MM.1S (cell line): ENCODE results near the gene PPM1H.

Experiments used
- DNase-seq: peaks from one replicate; pipeline ENCODE4 v3.0.0-alpha.2; 2015
- H2AFZ ChIP-seq: fragments of 300-600 bp; sonication (generic); 2 replicates; pipeline ENCODE4 v1.6.0; 2016; ENCODE audit warnings: antibody characterized with exemption, low read length
- H3F3A ChIP-seq: fragments of 300-600 bp; sonication (generic); 2 replicates; pipeline ENCODE4 v1.6.1; 2016; ENCODE audit warnings: mild to moderate bottlenecking, antibody characterized with exemption, low read length, moderate library complexity, mixed read lengths; ENCODE audit not compliant: insufficient read depth
- H3K27ac ChIP-seq: fragments of 300-600 bp; sonication (generic); 2 replicates; pipeline ENCODE4 v1.5.1; 2016; ENCODE audit warnings: mild to moderate bottlenecking, low read length
- H3K27me3 ChIP-seq: fragments of 300-600 bp; sonication (generic); replicated peaks from 2 replicates; pipeline ENCODE4 v1.6.0; 2016; ENCODE audit warnings: low read length; ENCODE audit not compliant: insufficient read depth
- H3K36me3 ChIP-seq: fragments of 300-600 bp; sonication (generic); replicated peaks from 2 replicates; pipeline ENCODE4 v1.6.1; 2016; ENCODE audit warnings: mild to moderate bottlenecking, low read length, mixed read lengths; ENCODE audit not compliant: insufficient read depth
- H3K4me1 ChIP-seq: fragments of 300-600 bp; sonication (generic); 2 replicates; pipeline ENCODE4 v1.6.1; 2016; ENCODE audit warnings: low read length, mixed read lengths
- H3K4me2 ChIP-seq: fragments of 300-600 bp; sonication (generic); 2 replicates; pipeline ENCODE4 v1.6.0; 2016; ENCODE audit warnings: low read depth, low read length
- H3K4me3 ChIP-seq: fragments of 300-600 bp; sonication (generic); 2 replicates; pipeline ENCODE4 v1.5.1; 2016; ENCODE audit warnings: low read length, mixed read lengths
- H3K79me2 ChIP-seq: fragments of 300-600 bp; sonication (generic); 2 replicates; pipeline ENCODE4 v1.6.1; 2016; ENCODE audit warnings: mixed run types, low read length, mixed read lengths
- H3K9ac ChIP-seq: fragments of 300-600 bp; sonication (generic); 2 replicates; pipeline ENCODE4 v1.6.1; 2016; ENCODE audit warnings: low read length, mixed read lengths
- H3K9me2 ChIP-seq: fragments of 300-600 bp; sonication (generic); replicated peaks from 2 replicates; pipeline ENCODE4 v1.6.1; 2016; ENCODE audit warnings: mild to moderate bottlenecking, low read length, mixed read lengths; ENCODE audit not compliant: insufficient read depth
- H3K9me3 ChIP-seq: fragments of 300-600 bp; sonication (generic); replicated peaks from 2 replicates; pipeline ENCODE4 v1.6.1; 2016; ENCODE audit warnings: mild to moderate bottlenecking, low read length, mixed read lengths; ENCODE audit not compliant: insufficient read depth
- H4K20me1 ChIP-seq: fragments of 300-600 bp; sonication (generic); 2 replicates; pipeline ENCODE4 v1.6.1; 2016; ENCODE audit warnings: mild to moderate bottlenecking, low read length, moderate library complexity, mixed read lengths; ENCODE audit not compliant: insufficient read depth
- EZH2 ChIP-seq: fragments of 300-600 bp; sonication (generic); optimal IDR thresholded peaks from 2 replicates; pipeline ENCODE3; 2017; ENCODE audit warnings: low read depth, mild to moderate bottlenecking, antibody characterized with exemption, low read length, mixed read lengths
- EZH2phosphoT487 ChIP-seq: fragments of 300-600 bp; sonication (generic); IDR thresholded peaks from 2 replicates; pipeline ENCODE4 v1.6.1; 2018; ENCODE audit warnings: antibody characterized with exemption, low read length
- TF ChIP-seq, protein P1 (sequence below): fragments of 300-600 bp; sonication (generic); IDR thresholded peaks from 2 replicates; pipeline ENCODE4 v1.5.1; 2016; ENCODE audit warnings: antibody characterized with exemption, low read length, mixed read lengths

The PPM1H gene

DNA sequence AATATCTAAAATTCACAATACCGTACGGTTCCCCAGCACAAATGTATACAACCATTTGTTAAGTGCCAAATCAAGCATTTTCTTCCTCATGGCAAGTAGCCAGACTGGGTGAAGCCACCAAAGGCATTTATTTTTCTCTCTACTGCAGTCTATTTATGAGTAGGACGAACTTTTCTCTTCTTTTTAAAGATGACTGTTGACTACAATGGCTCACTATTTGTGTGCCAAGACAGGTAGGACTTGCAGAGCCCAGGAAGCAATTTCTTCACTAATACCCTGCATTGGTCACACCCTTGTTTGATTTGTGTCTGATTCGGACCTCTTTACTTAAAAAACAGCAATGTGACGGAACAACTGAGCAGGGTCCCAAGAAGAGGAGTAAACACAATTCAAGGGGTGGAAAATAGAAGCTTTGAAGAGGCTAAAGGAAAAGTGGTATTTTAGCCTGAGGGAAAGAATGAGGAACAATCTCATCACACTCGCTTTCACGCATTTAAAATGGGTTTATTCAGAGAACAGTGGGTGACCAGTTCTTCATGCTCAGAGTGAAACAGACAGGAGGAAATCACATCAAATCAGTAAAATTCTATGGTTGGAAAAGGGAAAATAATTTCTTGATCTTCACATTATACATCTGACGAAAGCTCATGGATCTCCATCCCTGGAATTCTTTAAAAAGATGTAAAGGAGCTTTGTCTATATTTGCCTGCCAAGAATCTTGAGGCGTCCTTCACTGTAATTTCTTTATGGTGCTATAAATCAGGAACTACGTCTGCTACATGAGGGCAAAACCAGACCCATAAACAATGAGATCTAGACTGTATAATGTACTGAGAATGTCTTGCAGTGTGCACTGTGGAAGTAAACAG lies 183.8 kb downstream of the PPM1H start:
- no peak overlapping the region for H3K4me2 ChIP-seq
- no peaks in the 10 kb centered on the region for H3F3A ChIP-seq
- H3K79me2 ChIP-seq: no peaks in the 10 kb centered on the region
- H3K36me3 ChIP-seq: no peaks in the 10 kb centered on the region
- TF ChIP-seq EZH2 (no peak), EZH2phosphoT487 (no peak)
- TF ChIP-seq, protein P1, sequence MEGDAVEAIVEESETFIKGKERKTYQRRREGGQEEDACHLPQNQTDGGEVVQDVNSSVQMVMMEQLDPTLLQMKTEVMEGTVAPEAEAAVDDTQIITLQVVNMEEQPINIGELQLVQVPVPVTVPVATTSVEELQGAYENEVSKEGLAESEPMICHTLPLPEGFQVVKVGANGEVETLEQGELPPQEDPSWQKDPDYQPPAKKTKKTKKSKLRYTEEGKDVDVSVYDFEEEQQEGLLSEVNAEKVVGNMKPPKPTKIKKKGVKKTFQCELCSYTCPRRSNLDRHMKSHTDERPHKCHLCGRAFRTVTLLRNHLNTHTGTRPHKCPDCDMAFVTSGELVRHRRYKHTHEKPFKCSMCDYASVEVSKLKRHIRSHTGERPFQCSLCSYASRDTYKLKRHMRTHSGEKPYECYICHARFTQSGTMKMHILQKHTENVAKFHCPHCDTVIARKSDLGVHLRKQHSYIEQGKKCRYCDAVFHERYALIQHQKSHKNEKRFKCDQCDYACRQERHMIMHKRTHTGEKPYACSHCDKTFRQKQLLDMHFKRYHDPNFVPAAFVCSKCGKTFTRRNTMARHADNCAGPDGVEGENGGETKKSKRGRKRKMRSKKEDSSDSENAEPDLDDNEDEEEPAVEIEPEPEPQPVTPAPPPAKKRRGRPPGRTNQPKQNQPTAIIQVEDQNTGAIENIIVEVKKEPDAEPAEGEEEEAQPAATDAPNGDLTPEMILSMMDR: no peak
- H3K27me3 ChIP-seq: no peaks in the 10 kb centered on the region
- H3K9me3 ChIP-seq: no peaks in the 10 kb centered on the region
- H3K9me2 ChIP-seq: no peaks in the 10 kb centered on the region
- H3K4me1 ChIP-seq: no peaks in the 10 kb centered on the region
- no peak overlapping the region for H3K4me3 ChIP-seq
- DNase-seq: no peak
- no peaks in the 10 kb centered on the region for H4K20me1 ChIP-seq
- no peak overlapping the region for H3K9ac ChIP-seq
- H3K27ac ChIP-seq: no peak overlapping the region
- no peak overlapping the region for H2AFZ ChIP-seq

DNA sequence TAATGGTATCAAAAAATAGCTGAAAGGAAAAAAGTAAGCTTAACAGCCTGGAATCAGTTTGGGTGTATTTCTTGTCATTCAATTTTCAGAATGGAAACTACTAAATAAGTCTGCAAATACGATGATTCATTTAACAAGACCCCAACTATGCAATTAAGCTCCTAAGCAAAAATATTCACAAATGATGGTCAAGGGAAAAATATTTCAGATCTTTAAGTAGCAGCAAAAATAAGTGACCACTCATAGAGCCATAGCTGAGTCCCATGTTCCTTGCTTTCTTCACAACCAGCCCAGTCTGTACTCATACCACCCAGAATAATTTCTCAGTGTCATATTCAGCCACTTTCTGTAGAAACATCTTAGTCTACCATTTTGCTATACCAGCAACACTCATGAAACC lies 185.4 kb downstream of the PPM1H start:
- Histone ChIP-seq H2AFZ (no peak overlapping the region), H4K20me1 (no peaks in the 10 kb centered on the region), H3K9me2 (no peaks in the 10 kb centered on the region), H3K36me3 (no peaks in the 10 kb centered on the region), H3K9me3 (no peaks in the 10 kb centered on the region), H3K4me3 (no peak overlapping the region), H3F3A (no peaks in the 10 kb centered on the region), H3K4me2 (no peak overlapping the region), H3K79me2 (no peaks in the 10 kb centered on the region), H3K9ac (no peak overlapping the region), H3K4me1 (no peaks in the 10 kb centered on the region), H3K27me3 (no peaks in the 10 kb centered on the region), H3K27ac (no peak overlapping the region)
- no peak for DNase-seq
- TF ChIP-seq, protein P1: no peak
- no peak for TF ChIP-seq EZH2phosphoT487
- TF ChIP-seq EZH2: no peak

DNA sequence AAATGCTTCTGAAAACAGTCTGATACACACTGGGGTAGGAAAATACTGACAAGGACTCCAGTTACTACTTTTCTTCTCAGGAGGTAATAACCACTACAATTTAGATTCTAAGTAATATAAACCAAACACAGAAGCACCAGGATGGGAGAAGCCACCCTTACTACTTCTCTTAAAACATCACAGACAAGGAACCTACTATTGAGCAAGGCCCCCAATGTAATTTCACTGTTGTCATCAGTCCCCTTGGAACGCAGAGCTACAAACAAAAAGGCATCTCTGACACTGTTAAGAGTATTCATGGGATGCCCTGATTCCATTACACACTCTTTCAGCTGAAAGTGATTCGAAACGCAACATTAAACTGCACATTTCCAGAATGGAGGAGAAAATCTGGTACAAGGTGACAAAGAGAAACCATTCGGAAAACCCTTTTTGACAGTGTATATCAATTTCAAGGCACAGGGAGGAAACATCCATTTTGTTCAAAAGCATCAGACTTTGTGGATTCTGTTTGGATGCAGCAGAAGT lies 185.9 kb downstream of the PPM1H start:
- TF ChIP-seq, protein P1: no peak
- TF ChIP-seq EZH2 (no peak), EZH2phosphoT487 (no peak)
- Histone ChIP-seq H4K20me1 (no peaks in the 10 kb centered on the region), H3K27me3 (no peaks in the 10 kb centered on the region), H3K4me1 (no peaks in the 10 kb centered on the region), H3K79me2 (no peaks in the 10 kb centered on the region), H2AFZ (no peak overlapping the region), H3F3A (no peaks in the 10 kb centered on the region), H3K36me3 (no peaks in the 10 kb centered on the region), H3K4me2 (no peak overlapping the region), H3K27ac (no peak overlapping the region), H3K9me2 (no peaks in the 10 kb centered on the region), H3K4me3 (no peak overlapping the region), H3K9me3 (no peaks in the 10 kb centered on the region), H3K9ac (no peak overlapping the region)
- DNase-seq: no peak
